A549 (cell line): ENCODE measurements around the gene ZBTB22.

Source experiments
- EP300 ChIP-seq, 2 experiments: fragments of >200 bp; sonication (Bioruptor Twin); formaldehyde crosslinking; IDR thresholded peaks; 2 replicates in 1 of 2; 3 replicates in 1 of 2; pipeline ENCODE4 v1.6.1; 2016 to 2017
- HDAC2 ChIP-seq: fragments of 200-600 bp; sonication (generic); IDR thresholded peaks from 2 replicates; pipeline ENCODE4 v1.6.1; 2016
- MYC ChIP-seq: IDR thresholded peaks from 2 replicates; pipeline ENCODE4 v1.6.1; 2012; ENCODE audit warnings: mild to moderate bottlenecking, inconsistent platforms, low read length, improper control_type of control experiment, borderline replicate concordance
- NFE2L2 ChIP-seq: fragments of 150-350 bp; conservative IDR thresholded peaks from 2 replicates; pipeline ENCODE4 v1.6.1; 2014; ENCODE audit warnings: low read length
- NR3C1 ChIP-seq: fragments of >200 bp; sonication (Bioruptor Twin); formaldehyde crosslinking; IDR thresholded peaks from 3 replicates; pipeline ENCODE4 v1.6.1; 2017
- POLR2A ChIP-seq: IDR thresholded peaks from 2 replicates; pipeline ENCODE4 v1.6.1; 2012; ENCODE audit warnings: mild to moderate bottlenecking, low read length
- RNF2 ChIP-seq: fragments of 200-600 bp; sonication (generic); IDR thresholded peaks from 2 replicates; pipeline ENCODE4 v1.6.1; 2016; ENCODE audit warnings: low read depth, mild to moderate bottlenecking, antibody characterized with exemption, moderate library complexity, borderline replicate concordance
- SMC3 ChIP-seq: fragments of >200 bp; sonication (Bioruptor Twin); formaldehyde crosslinking; IDR thresholded peaks from 3 replicates; pipeline ENCODE4 v1.6.1; 2018; ENCODE audit warnings: inconsistent platforms
- TP53 ChIP-seq: fragments of 250-450 bp; sonication (Bioruptor Pico); IDR thresholded peaks from 2 replicates; pipeline ENCODE4 v1.5.0; 2021; ENCODE audit warnings: mild to moderate bottlenecking, moderate library complexity
- TF ChIP-seq, protein P1 (sequence below): fragments of >200 bp; sonication (Bioruptor Twin); formaldehyde crosslinking; IDR thresholded peaks from 3 replicates; pipeline ENCODE4 v1.5.1; 2016
- TF ChIP-seq, protein P2 (sequence below): fragments of 250-450 bp; sonication (Bioruptor Pico); IDR thresholded peaks from 2 replicates; pipeline ENCODE4 v1.5.0; 2021; ENCODE audit warnings: mild to moderate bottlenecking, moderate library complexity, borderline replicate concordance
- TF ChIP-seq, protein P3 (sequence below): fragments of 200-600 bp; sonication (generic); IDR thresholded peaks from 2 replicates; pipeline ENCODE4 v1.6.1; 2016; ENCODE audit warnings: antibody characterized with exemption, mild to moderate bottlenecking, moderate library complexity

DNA sequence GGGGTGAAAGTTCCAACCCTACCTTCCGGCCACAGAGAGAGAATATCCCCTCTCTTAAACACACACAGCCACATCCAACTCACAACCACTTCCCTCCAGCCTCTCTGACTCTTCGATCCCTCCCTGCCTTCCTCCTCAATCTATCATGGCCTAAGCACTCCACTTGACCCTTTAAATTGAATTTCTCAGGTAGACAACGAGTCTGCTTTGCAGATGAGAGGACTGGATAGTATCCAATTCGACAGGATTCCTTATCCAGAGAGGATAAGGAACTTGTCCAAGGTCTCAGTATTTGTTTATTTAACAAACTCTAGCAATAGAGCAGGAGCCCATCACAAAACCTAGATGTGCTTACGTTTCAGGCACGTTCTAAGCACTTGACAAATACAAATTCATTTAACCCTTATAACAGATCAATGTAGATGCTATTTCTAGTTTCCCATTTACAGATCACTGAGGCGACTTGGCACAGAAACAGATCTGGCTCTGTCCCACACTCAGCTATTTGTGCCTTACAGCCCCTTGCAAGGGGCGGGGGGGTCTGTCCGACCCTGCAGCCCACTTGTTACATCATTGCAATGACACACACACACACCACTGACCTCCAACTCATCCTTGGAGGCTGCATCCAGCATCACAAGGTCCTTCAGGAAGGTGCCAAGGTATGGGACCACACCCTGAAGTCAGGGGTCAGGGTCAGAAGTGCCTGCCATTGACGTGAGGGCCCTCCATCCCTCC lies 23.3 kb downstream of the ZBTB22 start:
- no peak for TF ChIP-seq MYC
- TF ChIP-seq, protein P1, sequence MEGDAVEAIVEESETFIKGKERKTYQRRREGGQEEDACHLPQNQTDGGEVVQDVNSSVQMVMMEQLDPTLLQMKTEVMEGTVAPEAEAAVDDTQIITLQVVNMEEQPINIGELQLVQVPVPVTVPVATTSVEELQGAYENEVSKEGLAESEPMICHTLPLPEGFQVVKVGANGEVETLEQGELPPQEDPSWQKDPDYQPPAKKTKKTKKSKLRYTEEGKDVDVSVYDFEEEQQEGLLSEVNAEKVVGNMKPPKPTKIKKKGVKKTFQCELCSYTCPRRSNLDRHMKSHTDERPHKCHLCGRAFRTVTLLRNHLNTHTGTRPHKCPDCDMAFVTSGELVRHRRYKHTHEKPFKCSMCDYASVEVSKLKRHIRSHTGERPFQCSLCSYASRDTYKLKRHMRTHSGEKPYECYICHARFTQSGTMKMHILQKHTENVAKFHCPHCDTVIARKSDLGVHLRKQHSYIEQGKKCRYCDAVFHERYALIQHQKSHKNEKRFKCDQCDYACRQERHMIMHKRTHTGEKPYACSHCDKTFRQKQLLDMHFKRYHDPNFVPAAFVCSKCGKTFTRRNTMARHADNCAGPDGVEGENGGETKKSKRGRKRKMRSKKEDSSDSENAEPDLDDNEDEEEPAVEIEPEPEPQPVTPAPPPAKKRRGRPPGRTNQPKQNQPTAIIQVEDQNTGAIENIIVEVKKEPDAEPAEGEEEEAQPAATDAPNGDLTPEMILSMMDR: no peak
- TF ChIP-seq POLR2A: no peak
- TF ChIP-seq, protein P2, sequence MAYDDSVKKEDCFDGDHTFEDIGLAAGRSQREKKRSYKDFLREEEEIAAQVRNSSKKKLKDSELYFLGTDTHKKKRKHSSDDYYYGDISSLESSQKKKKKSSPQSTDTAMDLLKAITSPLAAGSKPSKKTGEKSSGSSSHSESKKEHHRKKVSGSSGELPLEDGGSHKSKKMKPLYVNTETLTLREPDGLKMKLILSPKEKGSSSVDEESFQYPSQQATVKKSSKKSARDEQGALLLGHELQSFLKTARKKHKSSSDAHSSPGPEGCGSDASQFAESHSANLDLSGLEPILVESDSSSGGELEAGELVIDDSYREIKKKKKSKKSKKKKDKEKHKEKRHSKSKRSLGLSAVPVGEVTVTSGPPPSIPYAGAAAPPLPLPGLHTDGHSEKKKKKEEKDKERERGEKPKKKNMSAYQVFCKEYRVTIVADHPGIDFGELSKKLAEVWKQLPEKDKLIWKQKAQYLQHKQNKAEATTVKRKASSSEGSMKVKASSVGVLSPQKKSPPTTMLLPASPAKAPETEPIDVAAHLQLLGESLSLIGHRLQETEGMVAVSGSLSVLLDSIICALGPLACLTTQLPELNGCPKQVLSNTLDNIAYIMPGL (CRISPR knock-in tag): no peak
- no peak for TF ChIP-seq HDAC2
- no peak for TF ChIP-seq SMC3
- no peak for TF ChIP-seq NR3C1
- TF ChIP-seq, protein P3, sequence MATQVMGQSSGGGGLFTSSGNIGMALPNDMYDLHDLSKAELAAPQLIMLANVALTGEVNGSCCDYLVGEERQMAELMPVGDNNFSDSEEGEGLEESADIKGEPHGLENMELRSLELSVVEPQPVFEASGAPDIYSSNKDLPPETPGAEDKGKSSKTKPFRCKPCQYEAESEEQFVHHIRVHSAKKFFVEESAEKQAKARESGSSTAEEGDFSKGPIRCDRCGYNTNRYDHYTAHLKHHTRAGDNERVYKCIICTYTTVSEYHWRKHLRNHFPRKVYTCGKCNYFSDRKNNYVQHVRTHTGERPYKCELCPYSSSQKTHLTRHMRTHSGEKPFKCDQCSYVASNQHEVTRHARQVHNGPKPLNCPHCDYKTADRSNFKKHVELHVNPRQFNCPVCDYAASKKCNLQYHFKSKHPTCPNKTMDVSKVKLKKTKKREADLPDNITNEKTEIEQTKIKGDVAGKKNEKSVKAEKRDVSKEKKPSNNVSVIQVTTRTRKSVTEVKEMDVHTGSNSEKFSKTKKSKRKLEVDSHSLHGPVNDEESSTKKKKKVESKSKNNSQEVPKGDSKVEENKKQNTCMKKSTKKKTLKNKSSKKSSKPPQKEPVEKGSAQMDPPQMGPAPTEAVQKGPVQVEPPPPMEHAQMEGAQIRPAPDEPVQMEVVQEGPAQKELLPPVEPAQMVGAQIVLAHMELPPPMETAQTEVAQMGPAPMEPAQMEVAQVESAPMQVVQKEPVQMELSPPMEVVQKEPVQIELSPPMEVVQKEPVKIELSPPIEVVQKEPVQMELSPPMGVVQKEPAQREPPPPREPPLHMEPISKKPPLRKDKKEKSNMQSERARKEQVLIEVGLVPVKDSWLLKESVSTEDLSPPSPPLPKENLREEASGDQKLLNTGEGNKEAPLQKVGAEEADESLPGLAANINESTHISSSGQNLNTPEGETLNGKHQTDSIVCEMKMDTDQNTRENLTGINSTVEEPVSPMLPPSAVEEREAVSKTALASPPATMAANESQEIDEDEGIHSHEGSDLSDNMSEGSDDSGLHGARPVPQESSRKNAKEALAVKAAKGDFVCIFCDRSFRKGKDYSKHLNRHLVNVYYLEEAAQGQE: no peak
- TF ChIP-seq EP300 (IDR thresholded peaks at IDR 0.05): no peak
- no peak for TF ChIP-seq RNF2
- TF ChIP-seq TP53 (CRISPR knock-in tag): no peak
- TF ChIP-seq NFE2L2: no peak
